HG03196 (cell line): ENCODE measurements around the gene ZNF608.

Experiments used
- ATAC-seq: cut with Tn5 transposase; IDR thresholded peaks from one replicate; pipeline ENCODE4 v1.9.1; 2021; ENCODE audit not compliant: unreplicated experiment

The ZNF608 gene

GRCh38 chr5:124755041-124755440 lies 8.6 kb upstream of the ZNF608 start:
- ATAC-seq, result no peak

- ATAC-seq, result no peak
These were observed 7.9 kb upstream of the ZNF608 start for GRCh38 chr5:124754206-124754927.

DNA sequence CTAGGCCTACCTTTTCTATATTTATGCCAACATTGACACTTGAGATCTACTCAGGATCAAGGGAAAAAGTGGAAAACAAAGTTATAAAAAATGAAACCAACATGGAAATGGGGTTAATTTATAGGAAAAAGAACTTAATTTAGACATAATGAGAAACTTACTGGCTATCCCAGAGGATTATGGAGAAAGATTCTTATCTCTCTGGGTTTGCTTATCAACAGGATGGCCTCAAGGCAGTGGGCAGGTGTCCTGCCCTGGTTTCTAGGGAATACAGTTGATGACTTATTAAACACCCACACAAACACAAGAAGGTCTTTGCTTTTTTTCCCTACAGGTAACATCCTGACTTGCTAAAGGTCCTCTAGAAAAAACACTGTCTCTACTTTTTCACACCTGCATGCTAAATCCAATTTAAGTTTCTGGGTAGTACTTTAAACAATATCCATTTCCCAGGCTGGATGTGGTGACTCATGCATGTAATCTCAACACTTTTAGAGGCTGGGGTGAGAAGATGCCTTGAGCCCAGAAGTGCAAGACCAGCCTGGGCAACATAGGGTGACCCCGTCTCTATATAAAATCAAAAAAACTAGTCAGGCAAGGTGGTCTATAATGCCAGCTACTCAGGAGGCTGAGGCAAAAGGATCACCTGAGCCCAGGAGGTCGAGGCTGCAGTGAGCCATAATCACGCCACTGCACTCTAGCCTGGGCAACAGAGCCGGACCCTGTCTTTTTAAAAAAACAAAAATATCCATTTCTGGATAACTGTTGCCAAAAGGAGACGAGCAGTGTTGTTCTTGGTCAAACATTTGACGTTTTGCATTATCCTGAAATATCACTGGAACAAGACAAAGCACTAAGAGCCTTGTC lies 6.6 kb upstream of the ZNF608 start:
- ATAC-seq, result no peak

DNA sequence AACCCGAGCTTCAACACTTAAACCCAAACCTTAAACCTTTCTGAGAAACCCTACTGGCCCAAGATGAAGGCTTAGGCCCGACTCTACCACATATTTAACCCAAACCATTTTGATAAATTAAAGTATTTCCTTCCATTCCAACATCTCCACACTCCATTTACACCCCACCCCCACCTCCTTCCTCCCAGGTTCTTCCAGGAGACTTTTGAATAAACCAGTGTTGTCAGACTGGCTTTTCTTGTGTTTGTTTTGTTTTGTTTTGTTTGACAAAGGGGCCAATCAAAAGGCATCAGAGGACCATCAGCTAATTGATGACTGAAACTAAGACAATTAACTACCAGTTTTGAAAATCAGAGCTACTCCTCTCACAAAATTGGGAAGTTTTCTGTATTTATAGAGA lies 4.6 kb upstream of the ZNF608 start:
- no peak for ATAC-seq

- peak; percentile 84 for ATAC-seq
These were observed 2.5 kb upstream of the ZNF608 start for GRCh38 chr5:124748687-124749594.

GRCh38 chr5:124747791-124748686 lies 1.6 kb upstream of the ZNF608 start:
- ATAC-seq, result peak; percentile 48

- no peak for ATAC-seq
These were observed 714 bp upstream of the ZNF608 start for GRCh38 chr5:124746916-124747790.

DNA sequence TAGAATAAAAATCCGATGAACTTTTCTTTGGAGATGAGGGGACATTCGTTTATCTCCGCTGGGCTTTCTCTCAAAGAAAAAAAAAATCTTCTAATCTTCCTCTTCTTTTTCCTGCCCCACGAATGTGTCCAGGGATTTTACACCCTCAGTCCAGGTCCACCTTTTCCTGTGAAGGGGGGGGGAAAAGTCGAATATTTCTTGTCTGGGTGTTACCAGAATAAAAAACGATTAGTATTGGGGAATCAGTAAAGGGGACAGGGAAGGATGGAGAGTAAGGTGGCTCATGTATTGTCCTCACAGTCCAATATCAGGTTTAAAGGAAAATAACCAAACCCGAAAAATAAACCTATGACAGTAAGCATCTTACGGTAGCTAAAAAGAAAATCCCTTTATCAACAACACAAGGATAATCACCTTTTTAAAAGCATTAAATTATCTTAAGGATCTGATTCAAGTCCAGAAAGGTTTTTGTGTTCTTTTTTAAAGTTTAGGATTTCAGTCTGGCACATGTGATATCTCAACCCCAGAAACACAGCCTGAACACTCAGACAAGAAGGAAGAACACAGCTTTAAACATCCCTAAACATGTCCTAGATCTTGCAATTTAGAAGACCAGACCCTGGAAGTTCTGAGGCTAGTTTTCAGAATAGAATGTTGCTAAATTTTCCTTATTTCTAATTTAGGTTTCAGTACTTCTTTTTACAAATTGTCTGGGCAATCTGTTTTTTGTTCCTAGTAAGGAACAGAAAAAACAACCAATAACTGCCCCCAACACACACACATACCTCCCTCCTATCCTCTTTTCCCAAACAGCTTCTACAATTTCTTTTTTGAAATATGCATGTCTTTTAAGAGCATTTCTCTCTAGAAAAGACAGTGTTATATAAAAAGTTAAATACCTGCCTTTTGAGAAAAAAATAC lies 1.2 kb downstream of the ZNF608 start:
- no peak for ATAC-seq

DNA sequence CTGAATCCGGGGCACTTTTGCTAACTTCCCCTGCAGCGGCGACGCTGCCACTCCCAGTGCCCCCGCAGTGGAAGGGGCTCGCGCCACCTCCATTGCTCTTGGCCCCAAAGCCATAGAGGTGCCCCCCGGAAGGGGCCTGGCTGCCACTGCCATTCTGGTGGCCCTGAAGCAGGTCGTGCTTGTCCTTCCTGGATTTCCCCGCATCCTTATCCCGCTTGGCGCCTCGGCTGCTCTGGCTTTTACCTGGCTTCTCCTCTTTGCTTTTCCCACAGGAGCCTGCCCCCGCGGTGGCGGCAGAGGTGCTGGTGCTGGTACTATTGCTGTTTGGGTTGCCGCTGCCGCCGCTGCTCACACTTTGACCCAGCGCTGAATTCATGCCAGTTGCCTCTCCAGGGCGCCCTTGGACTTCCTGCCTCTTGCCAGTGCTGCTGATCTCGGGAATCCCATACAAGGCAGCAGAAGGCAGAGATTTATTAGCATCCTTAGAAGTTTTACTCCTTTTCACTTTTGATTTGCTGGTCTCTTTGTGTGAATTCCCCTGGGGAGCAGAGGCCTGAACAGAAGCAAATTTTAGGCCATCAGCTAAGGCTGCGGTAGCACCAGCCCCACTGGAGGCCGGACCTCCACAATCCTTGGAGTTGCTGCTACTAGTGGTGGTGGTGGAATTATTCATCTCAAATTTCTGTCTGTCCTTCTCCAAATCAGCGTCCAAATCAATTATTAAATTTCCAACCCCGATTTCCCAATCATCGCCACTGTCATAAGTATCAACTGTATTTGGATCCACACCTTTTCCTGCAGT lies 2.1 kb downstream of the ZNF608 start:
- no peak for ATAC-seq

DNA sequence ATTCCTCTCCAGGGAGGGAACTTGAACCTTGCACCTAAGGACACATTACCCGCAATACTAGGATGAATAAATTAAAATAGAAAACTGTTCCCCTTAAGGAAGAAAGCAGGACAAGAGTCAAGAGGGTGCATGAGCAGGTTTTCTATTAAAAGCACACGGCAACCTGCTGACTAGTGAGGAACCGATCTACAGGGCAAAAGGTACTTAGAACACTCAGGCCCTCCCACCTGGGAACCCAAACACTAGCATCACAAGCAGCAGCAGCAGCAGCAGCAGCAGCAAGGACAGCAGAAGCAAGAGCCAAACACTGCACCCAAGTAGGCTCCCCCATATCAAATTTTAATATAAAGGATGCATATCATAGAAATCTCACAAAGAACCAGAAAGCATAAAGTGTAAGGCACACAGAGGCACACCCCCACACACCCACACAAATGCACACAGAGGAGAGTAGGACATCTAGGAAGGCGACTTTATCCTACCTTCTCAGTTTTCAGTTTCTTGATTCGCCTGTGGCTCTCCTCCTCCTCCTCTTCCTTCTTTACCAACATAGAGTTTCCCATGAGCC lies 2.8 kb downstream of the ZNF608 start:
- ATAC-seq, result no peak

GRCh38 chr5:124742983-124743601 lies 3.3 kb downstream of the ZNF608 start:
- ATAC-seq, result no peak

DNA sequence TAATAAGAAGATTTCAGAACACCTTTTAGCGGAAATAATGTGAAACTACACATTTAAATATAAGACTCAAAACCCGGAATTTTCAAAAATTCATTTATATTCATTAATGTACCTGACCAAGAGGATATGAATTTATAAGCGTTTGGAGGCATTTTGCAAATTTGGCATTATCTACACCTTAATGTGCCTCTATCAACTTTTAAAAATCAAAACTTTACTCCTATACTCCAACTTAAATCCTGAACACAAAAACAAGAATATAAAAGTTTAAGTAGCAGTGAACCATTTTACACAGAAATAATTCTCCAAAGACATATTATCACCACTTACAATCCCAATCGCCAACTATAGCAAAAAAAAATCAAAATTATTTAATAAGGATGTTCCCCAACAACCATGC lies 3.9 kb downstream of the ZNF608 start:
- no peak for ATAC-seq

- ATAC-seq, result no peak
These were observed 4.5 kb downstream of the ZNF608 start for GRCh38 chr5:124741711-124742496.

- no peak for ATAC-seq
These were observed 5.4 kb downstream of the ZNF608 start for GRCh38 chr5:124740991-124741583.

- ATAC-seq, result no peak
These were observed 6.4 kb downstream of the ZNF608 start for GRCh38 chr5:124740071-124740470.
